HG02571 (cell line): ENCODE results near the gene A4GNT.

Source experiments
- ATAC-seq: cut with Tn5 transposase; IDR thresholded peaks from one replicate; pipeline ENCODE4 v1.9.1; 2021; ENCODE audit warnings: mild to moderate bottlenecking, moderate library complexity; ENCODE audit not compliant: unreplicated experiment

A4GNT gene

DNA sequence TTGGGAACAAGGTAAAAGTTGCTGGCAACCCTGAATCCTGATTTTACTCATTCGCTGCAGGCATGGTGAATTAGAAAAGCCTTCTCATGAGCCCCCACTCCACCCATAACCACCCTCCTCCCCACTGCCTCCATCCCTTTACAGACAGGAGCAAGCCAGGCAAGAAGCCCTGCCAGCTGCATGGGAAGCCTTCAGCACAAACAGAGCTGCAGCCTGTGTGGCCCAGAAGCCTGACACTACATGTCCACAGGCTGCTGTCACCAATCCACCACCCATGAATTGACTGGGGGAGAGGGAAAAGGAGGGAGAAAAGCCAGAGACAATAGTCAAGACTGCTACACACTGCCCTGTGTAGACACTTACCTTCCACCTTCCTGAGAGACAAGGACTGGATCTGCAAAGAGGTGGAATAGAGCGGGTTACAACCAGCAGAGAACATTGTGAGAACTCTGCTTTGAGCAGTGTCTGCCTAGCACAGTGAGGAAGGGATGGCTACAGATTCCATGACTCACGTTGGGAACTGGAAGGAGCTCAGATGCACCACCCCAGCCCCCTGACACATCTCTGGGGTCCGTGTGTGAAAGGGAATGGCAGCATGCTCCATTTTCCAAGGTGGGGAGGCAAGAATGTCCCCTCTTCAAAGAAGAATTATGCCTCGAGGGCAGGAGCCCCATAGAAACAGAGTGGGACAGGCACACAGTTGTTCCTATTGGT is 50.7 kb downstream of the A4GNT start:
- no peak for ATAC-seq

DNA sequence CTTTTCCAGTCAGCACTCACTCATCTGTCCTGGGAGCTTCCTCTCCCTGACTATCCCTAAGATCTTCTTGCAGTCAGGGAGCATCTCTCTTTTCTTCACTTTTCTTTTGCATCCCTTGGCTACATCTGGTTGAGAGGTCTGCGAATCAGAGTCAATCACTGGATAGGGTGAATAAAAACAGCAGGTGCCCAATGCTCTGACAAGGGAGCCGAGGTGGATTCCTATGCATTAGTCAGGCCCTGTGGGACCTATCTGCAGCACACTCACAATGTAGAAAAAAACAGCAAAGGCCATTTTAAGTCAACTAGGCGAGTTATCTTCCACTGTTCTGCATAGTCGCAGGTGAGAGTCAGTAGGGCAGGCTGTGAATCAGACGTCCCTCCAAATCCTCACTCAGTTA is 52.3 kb downstream of the A4GNT start:
- no peak for ATAC-seq

DNA sequence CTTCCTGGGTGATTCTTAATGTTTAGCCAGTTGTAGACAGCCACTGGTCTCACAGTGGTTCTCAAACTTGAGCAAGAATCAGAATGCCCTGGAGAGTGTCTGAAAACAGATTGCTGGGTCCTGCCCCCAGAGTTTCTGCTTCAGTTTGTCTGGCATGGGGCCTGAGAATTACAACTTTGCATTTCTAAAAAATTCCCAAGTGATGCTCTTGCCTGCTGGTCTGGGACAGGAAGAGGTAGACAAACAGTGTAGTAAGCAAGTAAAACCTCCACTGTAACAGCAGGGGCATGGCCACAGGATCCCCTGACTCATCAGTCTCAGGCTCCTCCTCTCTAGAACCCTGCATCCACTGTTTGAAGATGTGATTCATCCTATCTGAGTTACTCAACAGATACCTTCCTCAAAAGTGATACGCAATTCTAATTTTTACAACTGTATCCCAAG is 53.3 kb downstream of the A4GNT start:
- ATAC-seq = no peak

DNA sequence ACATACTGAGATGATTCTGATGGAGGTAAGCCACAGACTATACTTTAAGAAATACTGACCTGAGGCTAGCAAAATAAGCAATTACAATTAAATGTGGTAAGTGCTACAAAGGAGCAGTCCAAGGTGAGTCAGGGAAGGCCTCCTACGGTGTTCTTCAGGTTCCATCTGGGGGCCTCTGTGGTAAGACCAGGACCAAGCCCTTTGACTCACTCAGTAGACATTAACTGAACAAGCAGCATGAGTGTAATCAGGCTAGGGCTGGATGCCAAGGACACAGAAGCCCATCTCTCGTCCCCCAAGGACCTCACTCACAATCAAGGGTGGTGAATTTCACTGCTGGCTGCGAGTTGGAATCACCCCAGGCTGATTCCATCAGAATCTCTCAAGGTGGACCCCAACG is 54.1 kb downstream of the A4GNT start:
- ATAC-seq = no peak
